Natural killer cell (primary cell): ENCODE measurements around the gene MED27. TPM values are rescaled to one million over a fixed set of nuclear protein-coding genes. Genes with fewer than 3 reads are reported as not detected.

ENCODE experiments used
- ATAC-seq, 3 donors: fragments of 150-1000 bp in 2 of 3; fragments of 200-7000 bp in 1 of 3; cut with Tn5 transposase; 1 replicate in 1 of 3; 2 replicates in 2 of 3; pipeline ENCODE4 v1.10.0; 2021; ENCODE audit warnings: mild to moderate bottlenecking in 2 of 3, moderate library complexity in 2 of 3
- DNase-seq, 2 donors: peaks; one replicate each; pipeline versions ENCODE4 v3.0.0 to v3.0.0-alpha.2; 2013 to 2021; ENCODE audit warnings: mixed read lengths in 1 of 2
- H3K27ac ChIP-seq: one replicate; pipeline ENCODE4 v1.5.1; 2013; ENCODE audit warnings: mild to moderate bottlenecking, low read length
- H3K27me3 ChIP-seq: one replicate; pipeline ENCODE4 v1.6.1; 2013; ENCODE audit warnings: low read length; ENCODE audit not compliant: control insufficient read depth, insufficient read depth
- H3K36me3 ChIP-seq: one replicate; pipeline ENCODE4 v1.6.1; 2013; ENCODE audit warnings: low read length; ENCODE audit not compliant: control insufficient read depth, insufficient read depth
- H3K4me1 ChIP-seq: one replicate; pipeline ENCODE4 v1.6.1; 2013; ENCODE audit warnings: low read length; ENCODE audit not compliant: control insufficient read depth, insufficient read depth
- H3K4me3 ChIP-seq: one replicate; pipeline ENCODE4 v1.5.1; 2013; ENCODE audit warnings: low read length
- H3K9me3 ChIP-seq: one replicate; pipeline ENCODE4 v1.6.1; 2013; ENCODE audit warnings: low read length; ENCODE audit not compliant: control insufficient read depth, insufficient read depth
- H3K27ac Mint-ChIP-seq, 2 donors: one replicate each; pipeline ENCODE4 v1.8.0; 2022; ENCODE audit warnings: mild to moderate bottlenecking in 2 of 2, mixed read lengths in 2 of 2, moderate library complexity in 1 of 2
- H3K27me3 Mint-ChIP-seq, 2 donors: one replicate each; pipeline ENCODE4 v1.8.0; 2022; ENCODE audit warnings: low read depth in 2 of 2, mixed read lengths in 2 of 2
- H3K36me3 Mint-ChIP-seq: one replicate; pipeline ENCODE4 v1.8.0; 2022; ENCODE audit warnings: mixed read lengths
- H3K4me1 Mint-ChIP-seq, 2 donors: one replicate each; pipeline ENCODE4 v1.8.0; 2022; ENCODE audit warnings: mixed read lengths in 2 of 2
- H3K4me3 Mint-ChIP-seq: one replicate; pipeline ENCODE4 v1.8.0; 2022; ENCODE audit warnings: mild to moderate bottlenecking, moderate library complexity, mixed read lengths
- H3K9me3 Mint-ChIP-seq, 2 donors: one replicate each; pipeline ENCODE4 v1.8.0; 2022; ENCODE audit warnings: mixed read lengths in 2 of 2
- CTCF ChIP-seq: fragments of 200-600 bp; IDR thresholded peaks from one replicate; pipeline ENCODE4 v1.8.0; 2022; ENCODE audit warnings: antibody characterized with exemption
- WGBS: methylation state at CpG from one replicate; pipeline ENCODE4 v1.1.7; 2013; ENCODE audit warnings: missing lambda C conversion rate; ENCODE audit not compliant: insufficient coverage; 5-methylcytosine and 5-hydroxymethylcytosine counted together
- intact Hi-C: fragments of 100-400 bp; cut with micrococcal nuclease; formaldehyde crosslinking; loops from one replicate; pipeline ENCODE4 v1.14.2; 2022
- total RNA-seq, 4 donors: library from RNA; stranded (reverse); fragments of 120-200 nt in 1 of 4; gene quantifications; one replicate each; pipeline versions ENCODE4 v1.2.3 to v1.2.4, GENCODE V29; 2013 to 2022

MED27 gene
- total RNA-seq, 3 donors from 2014 or later (not counting 1 experiment from before 2014, with no cell fraction given), result 24.4 to 27.3 (median 26.9) TPM

GRCh38 chr9:132090771-132091170 is 11.1 kb upstream of the MED27 start:
- no peaks in the 10 kb centered on the region for H3K9me3 ChIP-seq
- TF ChIP-seq CTCF, result no peak
- H3K36me3 ChIP-seq, result no peaks in the 10 kb centered on the region
- H3K27me3 ChIP-seq, result no peaks in the 10 kb centered on the region
- Mint-ChIP-seq H3K27me3 (peaks cover 21 to 31% of the 10 kb centered on the region in 2 donors), H3K4me3 (no peak overlapping the region), H3K36me3 (no peaks in the 10 kb centered on the region), H3K9me3 (no peaks in the 10 kb centered on the region), H3K27ac (no peak overlapping the region), H3K4me1 (no peaks in the 10 kb centered on the region)
- DNase-seq (no peak), ATAC-seq (no peak)
- 76% methylated on average over 5 of the region's 5 CpGs for WGBS
- no peak overlapping the region for H3K27ac ChIP-seq
- intact Hi-C loops, result no loop called here
- no peaks in the 10 kb centered on the region for H3K4me1 ChIP-seq
- no peak overlapping the region for H3K4me3 ChIP-seq

GRCh38 chr9:132087438-132088030 is 7.9 kb upstream of the MED27 start:
- Mint-ChIP-seq H3K4me3 (no peak overlapping the region), H3K27ac (no peak overlapping the region), H3K4me1 (no peaks in the 10 kb centered on the region), H3K9me3 (no peaks in the 10 kb centered on the region), H3K27me3 (peaks cover 18 to 37% of the 10 kb centered on the region in 2 donors), H3K36me3 (no peaks in the 10 kb centered on the region)
- H3K9me3 ChIP-seq, result no peaks in the 10 kb centered on the region
- intact Hi-C loops, result no loop called here
- no peaks in the 10 kb centered on the region for H3K4me1 ChIP-seq
- H3K27me3 ChIP-seq, result no peaks in the 10 kb centered on the region
- H3K4me3 ChIP-seq, result no peak overlapping the region
- no peak for DNase-seq
- no peaks in the 10 kb centered on the region for H3K36me3 ChIP-seq
- TF ChIP-seq CTCF, result no peak
- ATAC-seq, result no peak
- WGBS, result 98% methylated on average over 6 of the region's 7 CpGs
- no peak overlapping the region for H3K27ac ChIP-seq

- H3K9me3 Mint-ChIP-seq, result no peaks in the 10 kb centered on the region
- WGBS, result 68% methylated on average over 4 of the region's 5 CpGs
- Histone ChIP-seq H3K4me3 (no peak overlapping the region), H3K36me3 (no peaks in the 10 kb centered on the region), H3K9me3 (no peaks in the 10 kb centered on the region), H3K4me1 (peaks cover 14% of the 10 kb centered on the region), H3K27ac (no peak overlapping the region), H3K27me3 (no peaks in the 10 kb centered on the region)
- TF ChIP-seq CTCF, result no peak
- no peak overlapping the region for H3K27ac Mint-ChIP-seq
- DNase-seq (no peak), ATAC-seq (no peak)
- H3K36me3 Mint-ChIP-seq, result no peaks in the 10 kb centered on the region
- H3K4me1 Mint-ChIP-seq, result peaks cover 29% of the 10 kb centered on the region in 2 donors
- H3K4me3 Mint-ChIP-seq, result no peak overlapping the region
- intact Hi-C loops, result no loop called here
- H3K27me3 Mint-ChIP-seq, result peaks cover 11 to 32% of the 10 kb centered on the region in 2 donors
Observed at GRCh38 chr9:132082188-132082587, 2.5 kb upstream of the MED27 start.
